ENCODE results near the gene MACO1. TPM values are rescaled to one million over a fixed set of nuclear protein-coding genes. Genes with fewer than 3 reads are reported as not detected.

The MACO1 gene
- total RNA-seq, 1 experiment from 2014 or later: 14.9 TPM

GRCh38 chr1:25543425-25544242 lies 112.9 kb downstream of the MACO1 start, which contains the start of gene LDLRAP1:
LDLRAP1 (plus strand) TSS chr1:25543606; CDS start chr1:25543699, 93 bp downstream.
- no peak for DNase-seq (ENCODE audit: low spot score)

- no peak for DNase-seq (ENCODE audit: low spot score)
These were observed 113.6 kb downstream of the MACO1 start for GRCh38 chr1:25544243-25544764.

GRCh38 chr1:25544819-25545218 lies 114.1 kb downstream of the MACO1 start:
- DNase-seq (ENCODE audit: low spot score): no peak

- DNase-seq (ENCODE audit: low spot score): no peak
These were observed 115.1 kb downstream of the MACO1 start for GRCh38 chr1:25545767-25546166.

GRCh38 chr1:25546193-25546592 lies 115.5 kb downstream of the MACO1 start:
- DNase-seq (ENCODE audit: low spot score): no peak

- no peak for DNase-seq (ENCODE audit: low spot score)
These were observed 117.9 kb downstream of the MACO1 start for GRCh38 chr1:25548601-25549000.

- peak; percentile 85 for DNase-seq (ENCODE audit: low spot score)
These were observed 118.8 kb downstream of the MACO1 start for GRCh38 chr1:25549273-25550154.

Other genes with a start within 250 kb of the MACO1 start
- gene SYF2, start 198.4 kb upstream of the MACO1 start, total RNA-seq (2014; rRNA removed; shearing (Covaris generic)): 45.7 and 46.9 TPM in 2 replicates
- gene RSRP1, start 183.4 kb upstream of the MACO1 start, total RNA-seq (2014; rRNA removed; shearing (Covaris generic)): 23.1 and 31.2 TPM in 2 replicates
- gene RHD, start 158.4 kb upstream of the MACO1 start, total RNA-seq (2014; rRNA removed; shearing (Covaris generic)): not detected in 2 replicates
- gene TMEM50A, start 92.6 kb upstream of the MACO1 start, total RNA-seq (2014; rRNA removed; shearing (Covaris generic)): 68.7 and 96.0 TPM in 2 replicates
- 0.10 TPM in 1 of 2 replicates, not detected in the other for gene RHCE, start 10.1 kb upstream of the MACO1 start, total RNA-seq (2014; rRNA removed; shearing (Covaris generic))
- gene LDLRAP1, start 112.7 kb downstream of the MACO1 start, total RNA-seq (2014; rRNA removed; shearing (Covaris generic)): 9.5 and 12.5 TPM in 2 replicates
- 0.95 TPM in 1 of 2 replicates, not detected in the other for gene MAN1C1, start 185.9 kb downstream of the MACO1 start, total RNA-seq (2014; rRNA removed; shearing (Covaris generic))